GM18508 (cell line): ENCODE results near the gene PNLDC1.
"Not testable (repeated sequence)": the region's sequence is repeated elsewhere in the genome, so short reads cannot be mapped to it uniquely, and the experiment has no call there.

Experiments used
- ATAC-seq: cut with Tn5 transposase; IDR thresholded peaks from one replicate; pipeline ENCODE4 v1.9.1; 2021; ENCODE audit warnings: moderate number of reproducible peaks; ENCODE audit not compliant: insufficient read depth, unreplicated experiment

PNLDC1 gene

GRCh38 chr6:159778542-159779103, 21.5 kb upstream of the PNLDC1 start:
- no peak for ATAC-seq

- ATAC-seq = no peak
These were observed 11.8 kb upstream of the PNLDC1 start for GRCh38 chr6:159788276-159788675.

- ATAC-seq = no peak
These were observed 11.2 kb upstream of the PNLDC1 start for GRCh38 chr6:159788753-159789376.

- ATAC-seq = peak; percentile 63
These were observed 10.5 kb upstream of the PNLDC1 start, which contains the start of gene TCP1 for GRCh38 chr6:159789377-159790148. TSS of gene TCP1 (minus strand) at chr6:159789602. CDS start at chr6:159789468, 134 bp downstream.

GRCh38 chr6:159790149-159790955, 9.7 kb upstream of the PNLDC1 start, which contains the start of gene MRPL18:
TSS of gene MRPL18 (plus strand) at chr6:159790467. CDS start at chr6:159790588, 121 bp downstream.
- peak; percentile 73 for ATAC-seq

- no peak for ATAC-seq
These were observed 9.0 kb upstream of the PNLDC1 start for GRCh38 chr6:159790956-159791598.

- ATAC-seq = not testable (repeated sequence)
These were observed 5.1 kb upstream of the PNLDC1 start for GRCh38 chr6:159794976-159795375.

- no peak for ATAC-seq
These were observed 2.5 kb upstream of the PNLDC1 start for GRCh38 chr6:159797554-159797953.

GRCh38 chr6:159801935-159802334, 1.9 kb downstream of the PNLDC1 start:
- no peak for ATAC-seq

GRCh38 chr6:159804504-159804903, 4.4 kb downstream of the PNLDC1 start:
- ATAC-seq = no peak

GRCh38 chr6:159805440-159806020, 5.5 kb downstream of the PNLDC1 start:
- ATAC-seq = no peak

GRCh38 chr6:159806021-159806458, 6.0 kb downstream of the PNLDC1 start:
- ATAC-seq = no peak

- ATAC-seq = no peak
These were observed 7.2 kb downstream of the PNLDC1 start for GRCh38 chr6:159807150-159807858.

- no peak for ATAC-seq
These were observed 8.6 kb downstream of the PNLDC1 start for GRCh38 chr6:159808647-159809046.

- no peak for ATAC-seq
These were observed 9.1 kb downstream of the PNLDC1 start for GRCh38 chr6:159809149-159809548.

GRCh38 chr6:159813781-159814180, 13.7 kb downstream of the PNLDC1 start:
- ATAC-seq = no peak

GRCh38 chr6:159815410-159815809, 15.3 kb downstream of the PNLDC1 start:
- ATAC-seq = no peak

GRCh38 chr6:159816775-159817174, 16.7 kb downstream of the PNLDC1 start:
- ATAC-seq = not testable (repeated sequence)
